Raji (cell line): Measurements from ENCODE around the gene PARN.

Experiments used
- POLR2A ChIP-seq: IDR thresholded peaks from 2 replicates; pipeline ENCODE4 v1.6.1; 2011; ENCODE audit warnings: low read depth, low read length, control low read depth; ENCODE audit not compliant: insufficient read depth

PARN gene

DNA sequence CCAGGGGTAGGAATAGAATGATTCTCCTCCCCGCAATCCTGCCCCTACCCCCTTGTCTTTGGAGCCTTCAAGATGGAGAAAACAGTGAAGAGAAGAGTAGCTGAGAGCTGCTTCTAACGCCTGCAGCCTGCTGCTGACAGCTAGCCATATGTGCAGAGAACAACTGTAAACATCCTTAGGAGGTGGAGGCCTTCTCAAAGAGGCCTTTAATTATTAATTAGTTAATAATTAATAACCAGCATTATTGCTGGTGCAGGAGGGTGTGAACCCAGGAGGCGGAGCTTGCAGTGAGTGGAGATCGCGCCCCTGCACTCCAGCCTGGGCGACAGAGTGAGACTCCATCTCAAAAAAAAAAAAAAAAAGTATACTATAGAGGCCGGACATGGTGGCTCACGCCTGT, 11.1 kb upstream of the PARN start:
- TF ChIP-seq POLR2A = no peak

GRCh38 chr16:14640538-14640937, 10.5 kb upstream of the PARN start:
- no peak for TF ChIP-seq POLR2A

DNA sequence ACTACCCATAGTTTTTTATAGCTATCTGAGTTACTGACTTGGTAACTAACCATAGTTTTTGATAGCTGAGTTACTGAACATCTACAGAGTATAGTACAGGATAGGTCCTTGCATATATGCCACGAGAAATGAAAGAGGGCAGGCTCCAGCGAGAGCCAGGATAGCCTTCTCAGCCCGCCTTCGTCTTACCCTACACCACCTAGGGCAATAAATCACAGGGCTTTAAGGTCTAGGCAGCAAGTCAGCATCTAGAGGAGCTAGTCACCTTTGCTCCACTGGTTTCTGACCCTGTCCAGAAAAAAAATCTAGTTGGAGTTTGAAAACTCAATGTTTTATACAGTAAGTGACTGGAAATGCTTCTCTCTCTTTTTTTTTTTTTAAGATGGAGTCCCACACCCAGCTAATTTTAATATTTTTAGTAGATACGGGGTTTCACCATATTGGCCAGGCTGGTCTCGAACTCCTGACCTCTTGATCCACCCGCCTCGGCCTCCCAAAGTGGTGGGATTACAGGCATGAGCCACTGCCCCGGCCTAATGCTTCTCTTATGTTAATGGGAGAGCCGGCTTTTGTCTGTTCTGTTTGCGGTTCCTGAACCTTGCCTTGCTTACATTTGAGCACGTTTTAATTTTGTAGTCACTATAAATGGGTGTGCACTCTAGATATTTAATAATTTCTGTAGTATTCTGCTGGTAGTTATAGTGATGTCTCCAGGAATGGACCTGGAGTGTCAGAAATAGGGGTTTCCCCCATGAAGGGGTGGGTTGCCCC, 5.5 kb upstream of the PARN start:
- TF ChIP-seq POLR2A = no peak

DNA sequence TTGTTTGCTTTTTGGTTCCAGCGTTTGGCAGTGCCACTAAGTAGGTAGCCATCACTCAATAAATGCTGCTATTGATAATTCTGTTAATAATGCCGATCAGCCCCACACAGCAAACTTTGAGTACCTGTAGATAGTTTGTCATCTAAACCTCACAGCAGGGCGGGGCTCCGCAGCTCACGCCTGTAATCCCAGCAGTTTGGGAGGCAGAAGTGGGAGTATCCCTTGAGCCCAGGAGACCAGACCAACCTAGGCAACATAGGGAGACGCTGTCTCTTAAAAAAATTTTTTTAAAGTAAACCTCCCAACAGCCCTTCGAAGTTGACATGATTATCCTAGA, 4.3 kb upstream of the PARN start:
- TF ChIP-seq POLR2A = no peak

DNA sequence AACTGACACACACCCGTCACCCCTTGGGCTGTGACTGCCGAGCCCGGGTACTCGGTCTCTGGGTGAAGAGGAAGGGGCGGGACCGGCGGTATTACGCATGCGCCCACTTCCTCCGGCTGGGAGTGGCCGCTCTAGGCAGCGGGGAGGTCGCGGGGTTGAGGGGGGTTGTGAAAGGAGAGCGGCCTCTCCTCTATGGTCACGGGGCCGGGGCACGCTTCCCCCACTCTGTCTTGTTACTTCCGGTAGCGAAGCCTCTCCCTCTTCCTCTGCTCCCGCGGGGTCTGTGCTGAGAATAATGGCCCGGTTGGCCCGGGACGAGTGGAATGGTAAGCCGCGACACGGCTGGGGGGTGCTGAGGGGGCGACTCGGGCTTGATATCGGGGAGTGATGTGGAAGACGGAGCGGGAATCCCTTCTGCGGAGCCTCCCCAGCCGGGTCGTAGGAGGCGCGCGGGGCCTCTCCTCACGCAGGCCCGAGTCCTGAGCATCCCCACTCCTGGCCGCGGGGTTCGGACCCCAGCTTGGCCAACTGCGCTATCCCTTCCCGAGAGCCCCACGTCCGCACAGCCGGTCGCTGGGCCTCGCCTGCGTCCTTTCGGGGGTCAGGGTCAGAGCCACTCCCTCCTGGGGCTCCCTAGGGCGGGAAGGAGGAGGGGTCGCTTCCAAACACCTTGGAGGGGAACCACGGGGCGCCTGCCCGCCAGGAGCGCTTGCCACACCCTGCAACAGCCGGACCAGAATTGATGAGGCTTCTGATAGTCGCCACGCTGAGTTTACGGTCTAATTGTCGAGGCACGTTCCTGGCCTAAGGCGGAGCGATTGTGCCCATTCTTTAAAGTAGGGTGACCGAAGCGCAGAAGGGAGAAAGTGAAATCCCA, 2.9 kb upstream of the PARN start, which contains the start of gene BFAR:
Gene BFAR (plus strand): TSS at position 259 of the 877 bp plus-strand sequence. CDS start 11,396 bp downstream, outside the sequence.
- TF ChIP-seq POLR2A = peak; percentile 97

DNA sequence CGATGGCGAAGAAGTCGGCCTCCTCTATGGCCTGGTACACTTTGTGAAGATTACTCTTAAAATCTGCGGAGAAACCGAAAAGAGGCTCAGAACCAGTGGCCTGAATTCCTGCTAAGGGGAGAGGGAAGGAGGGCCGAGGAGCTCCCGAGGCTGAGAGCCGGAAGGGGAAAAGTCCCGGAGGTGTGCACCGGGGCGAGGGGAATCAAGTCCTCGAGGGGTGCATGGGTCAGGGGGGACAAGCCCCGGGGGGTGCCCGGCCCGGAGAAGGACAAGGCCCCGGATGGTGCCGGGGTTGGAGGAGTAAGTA, 495 bp downstream of the PARN start:
- TF ChIP-seq POLR2A = no peak

DNA sequence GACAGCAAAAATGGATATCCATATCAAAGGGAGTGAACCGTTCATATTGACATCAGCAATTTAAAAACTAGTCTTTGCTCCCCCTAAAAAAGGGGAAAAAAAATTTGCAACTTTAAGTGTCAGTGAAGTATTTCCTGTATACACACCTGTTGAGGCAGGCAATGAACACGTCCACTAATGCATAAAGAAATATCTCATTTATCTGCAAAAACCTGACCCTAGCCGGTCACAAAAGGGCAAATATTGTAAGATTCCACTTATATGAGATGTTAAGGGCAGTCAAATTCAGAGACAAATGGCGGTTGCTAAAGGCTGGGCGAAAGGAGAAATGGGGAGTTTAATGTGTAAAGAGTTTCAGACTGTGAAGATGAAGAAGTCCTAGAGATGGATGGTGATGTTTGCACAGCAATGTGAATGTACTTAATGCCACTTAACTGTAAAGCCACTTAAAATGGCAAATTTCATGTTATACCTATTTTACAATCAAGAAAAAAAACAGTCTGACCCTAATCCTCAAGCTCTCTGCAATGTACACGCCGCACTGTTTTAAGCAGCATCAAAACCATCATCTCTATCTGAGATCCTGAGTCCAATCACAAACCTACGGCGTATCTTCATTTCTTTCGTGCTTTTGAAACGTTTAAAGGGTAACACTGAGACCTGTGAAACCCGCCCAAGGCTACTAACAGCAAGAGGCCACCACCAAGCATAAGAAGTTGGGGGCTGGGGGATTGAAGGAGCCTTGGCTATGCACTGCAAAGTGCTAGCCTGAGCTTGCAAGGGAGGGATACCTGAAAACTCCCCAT, 1.1 kb downstream of the PARN start:
- 0 out of 2 replicates have a peak, but pooled peaks have one; percentile 4 for TF ChIP-seq POLR2A

GRCh38 chr16:14627078-14627477, 3.0 kb downstream of the PARN start:
- TF ChIP-seq POLR2A = no peak

GRCh38 chr16:14618566-14618965, 11.5 kb downstream of the PARN start:
- no peak for TF ChIP-seq POLR2A

DNA sequence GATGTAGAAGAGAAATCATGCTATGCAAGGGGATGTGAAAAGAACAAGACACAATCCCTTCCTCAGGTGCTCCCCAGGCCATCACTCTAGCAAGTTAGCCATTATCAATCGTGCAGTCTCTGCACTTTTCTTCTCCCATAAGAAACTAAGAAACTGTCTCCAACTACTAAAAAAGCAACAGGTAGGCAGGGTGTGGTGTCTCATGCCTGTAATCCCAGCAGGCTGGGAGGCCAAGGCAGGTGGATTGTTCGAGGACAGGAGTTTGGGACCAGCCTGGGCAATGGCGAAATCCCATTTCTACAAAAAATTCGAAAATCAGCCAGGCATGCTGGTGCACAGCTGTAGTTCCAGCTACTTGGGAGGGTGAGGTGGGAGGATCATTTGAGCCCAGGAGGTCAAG, 13.8 kb downstream of the PARN start:
- TF ChIP-seq POLR2A = no peak

DNA sequence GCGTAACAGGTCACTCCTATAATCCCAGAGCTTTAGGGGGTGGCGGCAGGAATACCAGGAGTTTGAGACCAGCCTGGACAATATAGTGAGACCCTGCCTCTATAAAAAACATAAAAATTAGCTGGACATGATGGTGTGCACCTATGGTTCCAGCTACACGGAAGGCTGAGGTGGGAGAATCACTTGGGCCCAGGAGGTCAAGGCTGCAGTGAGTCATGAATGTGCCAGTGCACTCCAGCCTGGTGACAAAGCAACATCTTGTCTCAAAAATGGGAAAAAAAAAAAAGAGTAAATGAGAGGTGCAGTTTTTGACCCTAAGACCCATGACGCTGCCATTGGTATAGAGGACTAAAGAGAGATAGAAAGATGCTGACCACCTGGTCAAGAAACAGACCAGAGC, 16.1 kb downstream of the PARN start:
- TF ChIP-seq POLR2A = no peak

DNA sequence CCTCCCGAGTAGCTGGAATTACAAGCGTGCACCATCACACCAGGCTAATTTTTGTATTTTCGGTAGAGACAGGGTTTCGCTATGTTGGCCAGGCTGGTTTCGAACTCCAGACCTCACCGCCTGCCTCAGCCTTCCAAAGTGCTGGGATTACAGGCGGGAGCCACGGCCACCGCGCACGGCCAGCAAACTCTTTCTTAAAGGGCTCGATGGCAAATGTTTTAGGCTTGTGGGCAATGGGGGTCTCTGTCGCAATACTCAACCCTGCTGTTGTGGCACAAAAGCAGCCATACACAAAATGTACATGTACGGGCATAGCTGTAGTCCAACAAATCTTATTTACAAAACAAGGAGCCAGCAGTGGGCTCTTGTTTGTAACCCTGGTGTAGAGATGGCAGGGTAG, 18.4 kb downstream of the PARN start:
- no peak for TF ChIP-seq POLR2A

DNA sequence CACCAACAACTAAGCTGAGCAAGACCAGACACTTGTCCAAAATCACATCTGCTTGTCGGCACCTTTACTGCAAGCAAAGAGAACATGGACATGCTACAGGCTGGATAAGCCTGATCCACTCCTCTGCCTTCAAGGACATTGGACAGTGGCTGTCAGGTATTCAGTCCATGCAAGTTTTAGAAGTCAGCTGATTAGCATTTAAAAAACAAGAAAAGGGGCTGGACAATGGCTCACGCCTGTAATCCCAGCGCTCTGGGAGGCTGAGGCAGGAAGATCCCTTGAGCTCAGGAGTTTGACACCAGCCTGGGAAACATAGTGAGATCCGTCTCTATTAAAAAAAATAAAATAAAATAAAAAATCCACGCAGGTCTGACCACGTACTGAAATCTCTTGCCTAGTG, 20.3 kb downstream of the PARN start:
- TF ChIP-seq POLR2A = no peak

DNA sequence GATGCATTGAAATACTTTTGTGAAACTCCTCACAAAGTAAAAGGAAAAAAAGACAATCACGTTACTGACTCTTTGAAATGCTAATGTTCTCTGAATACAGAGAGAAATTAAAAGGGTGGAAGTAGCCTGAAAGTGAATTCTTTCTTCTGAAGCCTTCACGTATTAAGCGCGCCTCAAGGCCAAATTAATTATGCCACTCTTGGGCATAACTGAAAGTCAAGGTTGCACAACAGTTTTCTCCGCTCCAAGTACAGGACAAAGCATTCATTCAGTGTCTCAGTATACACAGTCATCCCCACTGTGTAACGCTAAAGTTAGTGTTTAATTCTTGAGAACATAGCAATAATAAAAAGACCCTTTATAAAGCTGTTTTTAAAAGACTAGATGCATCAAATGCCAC, 21.5 kb downstream of the PARN start:
- TF ChIP-seq POLR2A = no peak

GRCh38 chr16:14608111-14608566, 21.9 kb downstream of the PARN start:
- no peak for TF ChIP-seq POLR2A
